HG03139 (cell line): ENCODE results near the gene CCL4.
"Not testable (repeated sequence)": the region's sequence is repeated elsewhere in the genome, so short reads cannot be mapped to it uniquely, and the experiment has no call there.

Experiments
- ATAC-seq: cut with Tn5 transposase; IDR thresholded peaks from one replicate; pipeline ENCODE4 v1.9.1; 2021; ENCODE audit not compliant: unreplicated experiment

Gene CCL4

GRCh38 chr17:36087897-36088572 lies 15.6 kb upstream of the CCL4 start:
- not testable (repeated sequence) for ATAC-seq

GRCh38 chr17:36088670-36089338 lies 14.8 kb upstream of the CCL4 start:
- no peak for ATAC-seq

GRCh38 chr17:36089339-36089865 lies 14.2 kb upstream of the CCL4 start:
- ATAC-seq, result no peak

- peak; percentile 59 for ATAC-seq
Measured at GRCh38 chr17:36089888-36090836, 13.5 kb upstream of the CCL4 start, which contains the start of gene CCL3. Gene CCL3 (minus strand): TSS chr17:36090143. CDS start chr17:36090058, 85 bp downstream.

- no peak for ATAC-seq
Measured at GRCh38 chr17:36092230-36092629, 11.4 kb upstream of the CCL4 start.

- not testable (repeated sequence) for ATAC-seq
Measured at GRCh38 chr17:36092715-36093114, 10.9 kb upstream of the CCL4 start.

GRCh38 chr17:36094232-36094631 lies 9.4 kb upstream of the CCL4 start:
- ATAC-seq, result no peak

GRCh38 chr17:36094746-36095145 lies 8.9 kb upstream of the CCL4 start:
- ATAC-seq, result no peak

GRCh38 chr17:36095992-36096391 lies 7.6 kb upstream of the CCL4 start:
- ATAC-seq, result no peak

GRCh38 chr17:36099004-36099403 lies 4.6 kb upstream of the CCL4 start:
- not testable (repeated sequence) for ATAC-seq

GRCh38 chr17:36104246-36104645 lies 619 bp downstream of the CCL4 start:
- not testable (repeated sequence) for ATAC-seq

GRCh38 chr17:36104701-36105181 lies 1.1 kb downstream of the CCL4 start:
- no peak for ATAC-seq

- no peak for ATAC-seq
Measured at GRCh38 chr17:36105781-36106492, 2.3 kb downstream of the CCL4 start.

- no peak for ATAC-seq
Measured at GRCh38 chr17:36106493-36106835, 2.8 kb downstream of the CCL4 start.

- ATAC-seq, result no peak
Measured at GRCh38 chr17:36107660-36108059, 4.0 kb downstream of the CCL4 start.

- not testable (repeated sequence) for ATAC-seq
Measured at GRCh38 chr17:36108265-36108664, 4.6 kb downstream of the CCL4 start.

GRCh38 chr17:36111068-36111490 lies 7.5 kb downstream of the CCL4 start:
- no peak for ATAC-seq

GRCh38 chr17:36112572-36112971 lies 8.9 kb downstream of the CCL4 start:
- no peak for ATAC-seq

- not testable (repeated sequence) for ATAC-seq
Measured at GRCh38 chr17:36113131-36113530, 9.5 kb downstream of the CCL4 start.

GRCh38 chr17:36114971-36115648 lies 11.5 kb downstream of the CCL4 start:
- ATAC-seq, result not testable (repeated sequence)
